GM12892 (cell line): Measurements from ENCODE around the gene SBNO1.

Source experiments
- POLR2A ChIP-seq: IDR thresholded peaks from 2 replicates; pipeline ENCODE4 v1.6.1; 2011; ENCODE audit warnings: low read depth, low read length, control low read depth
- POLR2AphosphoS5 ChIP-seq: IDR thresholded peaks from 2 replicates; pipeline ENCODE4 v1.6.1; 2011; ENCODE audit warnings: low read depth, low read length, control low read depth
- TAF1 ChIP-seq: IDR thresholded peaks from 2 replicates; pipeline ENCODE4 v1.6.1; 2011; ENCODE audit warnings: low read depth, mild to moderate bottlenecking, control low read depth, low read length, borderline replicate concordance

GRCh38 chr12:123329799-123330198, 34.8 kb downstream of the SBNO1 start:
- no peak for TF ChIP-seq TAF1
- no peak for TF ChIP-seq POLR2A
- TF ChIP-seq POLR2AphosphoS5, result no peak
